ENCODE data around the gene METTL25. TPM values are rescaled to one million over a fixed set of nuclear protein-coding genes. Genes with fewer than 3 reads are reported as not detected.

METTL25 gene
- total RNA-seq, 2 experiments from 2014 or later = 6.0 to 7.6 TPM

DNA sequence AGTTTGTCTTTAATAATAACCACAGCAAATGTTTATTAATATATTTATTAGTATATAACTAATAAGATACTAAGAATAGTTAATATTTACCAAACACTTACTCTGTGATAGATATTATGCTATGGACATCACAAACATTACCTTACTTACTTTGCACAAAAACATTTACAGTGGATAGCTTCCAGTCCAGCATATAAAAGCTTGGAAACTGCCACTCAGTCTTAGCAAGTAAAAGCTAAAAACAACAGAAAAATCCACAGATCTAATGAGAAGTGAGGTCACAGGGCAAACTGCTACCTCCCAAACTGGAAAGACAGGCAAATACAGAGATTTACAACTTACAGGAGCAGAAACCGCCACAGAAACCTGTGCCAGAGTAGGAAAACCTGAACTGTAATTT lies 99.8 kb downstream of the METTL25 start:
- POLR2A ChIA-PET = no interaction called here
- CTCF ChIA-PET = no interaction called here

GRCh38 chr12:82461393-82461792 lies 103.1 kb downstream of the METTL25 start:
- ChIA-PET POLR2A (no interaction called here), CTCF (no interaction called here)

DNA sequence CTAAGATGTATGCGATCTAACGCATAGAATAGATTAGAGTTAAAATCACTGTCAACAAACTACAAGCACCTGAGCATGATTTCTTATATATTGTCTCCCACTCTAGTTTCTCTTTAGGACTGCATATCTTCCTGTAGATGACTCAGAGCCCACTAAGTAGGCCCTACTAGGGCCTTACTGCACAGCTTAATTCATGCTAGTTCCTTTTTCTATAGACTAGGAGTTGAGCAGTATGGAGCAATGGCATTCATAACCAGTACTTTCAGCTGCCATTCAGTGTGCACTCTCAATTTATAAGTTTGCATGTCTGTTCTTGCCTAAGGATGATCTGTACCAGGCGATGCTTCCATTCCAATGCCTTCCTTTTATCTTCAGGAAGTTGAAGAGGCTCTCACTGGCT lies 103.5 kb downstream of the METTL25 start:
- POLR2A ChIA-PET = no interaction called here

GRCh38 chr12:82468563-82468962 lies 110.2 kb downstream of the METTL25 start:
- POLR2A ChIA-PET = no interaction called here
- CTCF ChIA-PET = no interaction called here

More for the DNA sequence above, 103.5 kb downstream of the METTL25 start:
- CTCF ChIA-PET = no interaction called here

DNA sequence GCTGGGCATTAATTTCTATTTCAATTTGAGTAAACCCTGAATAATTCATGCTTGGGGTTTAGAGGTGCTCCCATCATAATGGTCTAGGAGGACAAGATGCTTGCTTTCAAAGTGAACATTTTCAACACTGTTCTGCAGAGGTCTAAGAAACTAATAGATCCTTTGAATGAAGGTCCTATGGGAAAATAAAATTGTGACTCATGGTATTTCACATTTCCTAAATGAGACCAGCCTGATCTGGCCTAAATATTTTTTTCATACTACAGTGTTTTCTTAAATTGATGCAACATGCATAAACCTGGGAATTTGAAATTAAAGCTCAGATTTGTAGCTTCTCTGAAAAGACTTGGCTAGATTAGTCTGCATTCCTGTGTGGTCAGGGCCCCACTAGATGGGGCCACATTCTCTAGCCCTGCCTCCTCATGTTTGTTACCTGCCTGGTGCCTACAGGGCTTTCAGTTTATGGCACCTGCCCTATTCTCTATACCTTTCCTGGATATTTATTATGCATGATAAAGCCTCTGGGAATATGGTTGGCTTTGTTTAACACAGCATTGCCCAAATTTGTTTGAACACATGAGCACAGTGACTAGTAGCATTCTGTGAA lies 112.7 kb downstream of the METTL25 start:
- ChIA-PET POLR2A (no interaction called here), CTCF (no interaction called here)

- POLR2A ChIA-PET = no interaction called here
- CTCF ChIA-PET = no interaction called here
Observed at GRCh38 chr12:82473111-82473754, 114.9 kb downstream of the METTL25 start.

DNA sequence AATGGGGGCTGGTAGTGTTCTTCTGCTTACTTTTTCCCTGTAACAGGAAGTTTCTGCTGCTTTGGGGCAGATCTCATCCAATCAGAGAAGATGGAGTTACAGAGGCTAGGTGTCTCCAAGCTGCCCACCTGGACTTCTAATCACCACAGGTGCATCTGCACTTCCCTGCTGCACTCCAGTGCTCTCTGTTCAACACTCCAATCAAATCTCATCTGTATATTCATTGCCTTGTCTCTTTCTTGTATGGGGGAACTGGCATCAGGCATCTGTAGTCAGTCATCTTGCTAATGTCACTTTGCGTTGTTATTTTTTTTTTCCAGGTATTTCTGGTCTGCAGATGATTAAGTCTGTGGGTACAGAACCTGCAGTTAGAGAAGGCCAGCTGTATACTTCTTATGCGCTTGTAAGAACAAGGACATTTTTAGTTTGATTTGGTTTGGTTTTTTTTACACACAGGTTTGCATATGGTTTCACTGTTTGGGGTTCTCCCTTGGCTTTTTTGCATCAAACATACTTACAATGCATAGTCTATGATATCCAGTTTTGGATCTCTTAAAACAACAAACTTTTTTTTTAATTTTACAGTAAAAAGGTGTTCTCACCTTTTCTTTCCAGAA lies 116.0 kb downstream of the METTL25 start:
- CTCF ChIA-PET = no interaction called here
- POLR2A ChIA-PET = no interaction called here

DNA sequence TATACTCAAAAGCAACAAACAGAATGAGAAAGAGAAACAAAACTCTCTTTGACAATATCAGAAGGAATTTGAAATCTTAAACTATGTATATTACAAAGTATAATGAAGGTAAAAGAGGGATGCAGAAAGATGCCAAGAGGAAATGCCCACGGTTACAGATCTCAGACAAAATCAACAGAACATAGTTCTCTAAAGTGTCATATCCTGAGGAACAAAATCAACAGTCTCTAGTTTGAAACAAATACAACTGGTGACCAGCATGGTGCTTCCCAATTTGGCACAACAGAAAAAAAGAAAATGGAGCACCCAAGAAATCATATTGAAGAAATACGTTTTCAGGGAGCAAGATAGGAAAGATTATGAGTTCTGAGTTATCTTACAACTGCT lies 116.5 kb downstream of the METTL25 start:
- POLR2A ChIA-PET = no interaction called here
- CTCF ChIA-PET = no interaction called here

GRCh38 chr12:82475211-82475610 lies 116.9 kb downstream of the METTL25 start:
- CTCF ChIA-PET = no interaction called here
- POLR2A ChIA-PET = no interaction called here

GRCh38 chr12:82476511-82476910 lies 118.2 kb downstream of the METTL25 start:
- ChIA-PET POLR2A (no interaction called here), CTCF (no interaction called here)

- ChIA-PET POLR2A (no interaction called here), CTCF (no interaction called here)
Observed at GRCh38 chr12:82479511-82479910, 121.2 kb downstream of the METTL25 start.

DNA sequence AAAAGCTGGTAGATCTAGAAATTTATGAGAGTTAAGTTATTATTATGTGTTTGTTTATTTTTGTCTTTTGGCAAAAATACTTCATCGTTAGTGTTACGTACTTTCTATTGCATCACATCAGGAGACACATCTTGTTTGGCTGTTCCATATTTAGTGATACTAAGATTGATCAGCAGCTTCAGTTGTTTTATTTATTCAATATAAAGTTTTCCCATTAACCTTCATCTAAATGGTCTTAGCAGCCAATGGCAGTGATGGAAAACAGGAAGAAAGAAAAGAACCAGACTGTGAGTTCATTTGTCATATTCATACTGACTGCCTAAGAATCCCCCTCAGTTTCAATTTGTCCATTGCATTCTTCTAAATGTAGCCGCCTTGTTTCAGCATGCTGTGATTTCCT lies 122.3 kb downstream of the METTL25 start:
- POLR2A ChIA-PET = no interaction called here
- CTCF ChIA-PET = no interaction called here

DNA sequence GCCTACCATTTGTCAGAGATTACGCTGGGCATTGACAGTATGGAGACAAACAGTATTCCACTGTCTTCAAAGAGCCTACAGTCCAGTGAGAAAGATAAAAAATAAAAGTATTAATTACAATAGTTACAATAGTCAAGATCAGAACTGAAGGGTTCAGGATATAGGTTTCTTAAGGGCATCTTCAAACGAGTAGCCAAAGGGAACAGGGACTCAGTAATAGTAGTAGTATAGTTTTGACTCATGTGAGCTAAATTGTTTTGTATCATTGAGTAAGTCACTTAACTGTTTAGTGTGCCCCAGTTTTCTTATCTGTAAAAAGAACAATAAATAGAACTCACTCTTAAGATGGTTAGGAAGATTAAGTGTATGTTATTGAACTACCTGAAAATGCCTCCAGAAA lies 123.6 kb downstream of the METTL25 start:
- CTCF ChIA-PET = no interaction called here
- POLR2A ChIA-PET = no interaction called here

DNA sequence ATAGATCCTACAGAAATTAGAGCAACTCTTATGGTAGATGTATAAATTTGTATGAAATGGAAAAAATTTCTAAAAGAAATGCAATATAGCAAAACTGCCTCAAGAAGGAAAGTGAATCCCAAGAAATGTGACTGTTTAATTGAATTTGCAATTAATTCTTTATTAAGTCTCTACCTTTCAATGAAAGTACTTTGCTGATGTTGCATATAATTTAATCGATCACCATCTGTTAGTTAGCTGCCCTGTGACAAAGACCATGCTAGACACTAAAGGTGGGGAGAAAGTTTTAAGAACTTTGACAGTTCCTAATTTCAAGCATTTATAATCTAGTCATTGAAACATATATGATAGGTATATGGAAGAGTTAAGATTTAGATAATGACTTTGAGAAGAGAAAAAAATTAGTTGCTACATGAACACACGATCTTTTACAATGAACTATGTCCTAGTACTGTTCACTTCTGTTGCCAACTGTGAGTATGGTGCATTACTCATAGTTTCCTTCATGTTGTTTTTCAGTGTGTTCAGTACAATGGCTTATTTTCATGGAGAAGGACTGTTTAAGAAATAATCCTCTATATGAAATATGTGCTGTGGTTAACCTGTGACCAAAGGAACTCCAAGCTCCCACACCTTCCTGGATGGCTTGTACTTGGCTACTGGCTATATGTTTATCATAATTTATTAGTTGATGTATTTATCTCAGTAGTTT lies 128.4 kb downstream of the METTL25 start:
- CTCF ChIA-PET = no interaction called here

DNA sequence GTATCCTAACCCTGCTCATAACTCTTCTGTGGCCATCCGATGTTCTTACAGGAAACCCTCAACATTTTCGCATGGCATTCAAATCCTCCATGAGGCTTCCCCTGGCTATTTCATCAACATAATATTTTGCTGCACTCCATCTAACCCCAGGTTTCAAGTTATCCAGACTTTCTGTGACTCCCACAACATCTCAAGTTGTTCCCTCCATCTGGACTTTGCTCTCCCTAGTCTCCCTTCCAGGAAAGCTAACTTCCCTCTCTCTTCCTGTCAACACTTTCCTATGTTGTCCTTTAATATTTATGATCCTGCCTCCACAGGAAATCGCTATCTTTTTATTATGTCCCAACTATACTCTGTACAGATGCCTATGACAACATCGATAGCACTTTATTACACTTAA lies 146.1 kb downstream of the METTL25 start:
- CTCF ChIA-PET = no interaction called here
- POLR2A ChIA-PET = no interaction called here

More for the DNA sequence above, 128.4 kb downstream of the METTL25 start:
- POLR2A ChIA-PET = no interaction called here

DNA sequence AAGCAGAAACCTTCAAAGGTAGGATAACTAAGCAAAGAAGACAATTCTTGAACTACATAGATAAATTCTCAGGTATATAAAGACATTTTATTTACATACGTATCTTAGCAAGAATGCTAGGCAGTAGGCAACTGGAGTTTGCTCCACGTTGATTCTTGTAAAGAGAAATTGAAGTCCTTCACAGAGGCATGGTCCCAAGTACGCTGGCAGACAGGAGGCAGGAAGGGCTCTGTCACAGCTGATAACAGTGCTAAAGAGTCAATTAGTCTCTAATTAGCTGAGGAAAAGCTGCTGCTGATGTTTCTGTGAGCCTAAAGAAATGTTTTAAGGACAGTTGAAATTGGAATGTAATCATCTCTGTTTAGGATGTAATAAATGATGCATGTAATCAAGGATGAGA lies 146.8 kb downstream of the METTL25 start:
- CTCF ChIA-PET = no interaction called here

DNA sequence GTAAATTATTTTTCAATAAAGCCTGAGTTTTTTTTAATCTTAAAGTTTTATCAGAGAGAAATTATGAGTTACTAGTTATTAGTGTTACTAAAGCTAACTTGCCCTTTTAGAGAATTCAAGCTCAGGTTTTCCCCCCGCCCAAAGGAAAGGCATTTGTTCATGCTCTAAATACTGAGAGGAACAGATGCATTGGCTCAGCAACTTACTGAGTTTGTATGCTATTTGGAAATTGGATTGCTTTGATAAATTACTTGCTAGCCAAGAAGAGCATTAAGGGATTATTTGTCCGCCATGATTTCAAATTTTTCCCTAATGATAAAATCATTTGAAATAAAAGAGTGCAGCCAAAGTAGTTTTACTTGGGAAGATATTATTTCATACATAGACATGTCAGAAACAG lies 149.4 kb downstream of the METTL25 start:
- ChIA-PET POLR2A (no interaction called here), CTCF (no interaction called here)

More for the DNA sequence above, 146.8 kb downstream of the METTL25 start:
- POLR2A ChIA-PET = no interaction called here

- CTCF ChIA-PET = no interaction called here
- POLR2A ChIA-PET = no interaction called here
Observed at GRCh38 chr12:82510386-82510785, 152.1 kb downstream of the METTL25 start.

- ChIA-PET CTCF (no interaction called here), POLR2A (no interaction called here)
Observed at GRCh38 chr12:82514880-82515279, 156.6 kb downstream of the METTL25 start.

- CTCF ChIA-PET = no interaction called here
- POLR2A ChIA-PET = no interaction called here
Observed at GRCh38 chr12:82515652-82516051, 157.3 kb downstream of the METTL25 start.

DNA sequence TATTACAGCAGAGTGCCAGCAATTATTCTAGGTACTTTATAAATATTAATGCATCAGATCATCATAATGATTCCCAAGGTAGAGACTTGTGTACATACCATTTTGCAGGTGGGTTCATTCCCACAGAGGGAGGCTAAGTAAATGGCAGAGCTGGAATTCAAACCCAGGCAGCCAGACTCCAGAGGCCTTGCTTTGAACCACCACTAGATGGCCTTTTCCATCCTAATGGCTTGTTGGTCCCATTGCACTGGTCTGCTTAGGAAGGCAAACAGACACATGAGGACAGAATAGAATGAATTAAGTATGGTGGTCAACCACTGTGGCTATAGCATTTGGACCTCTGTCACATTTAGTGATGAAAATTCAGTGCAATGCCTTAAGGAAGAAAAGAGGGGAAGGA lies 158.7 kb downstream of the METTL25 start:
- POLR2A ChIA-PET = no interaction called here
- CTCF ChIA-PET = no interaction called here
